GM19238 (cell line): Measurements from ENCODE around the gene SHISAL1.
"Not testable (repeated sequence)": the region's sequence is repeated elsewhere in the genome, so short reads cannot be mapped to it uniquely, and the experiment has no call there.

Experiments
- DNase-seq: peaks from one replicate; pipeline ENCODE4 v3.0.0; 2011; ENCODE audit warnings: low spot score; ENCODE audit not compliant: insufficient read length

SHISAL1 gene

GRCh38 chr22:44237290-44237689 is 75.5 kb downstream of the SHISAL1 start:
- DNase-seq: no peak

GRCh38 chr22:44234372-44234771 is 78.4 kb downstream of the SHISAL1 start:
- not testable (repeated sequence) for DNase-seq

GRCh38 chr22:44231233-44231632 is 81.5 kb downstream of the SHISAL1 start:
- DNase-seq: no peak

GRCh38 chr22:44229809-44230208 is 82.9 kb downstream of the SHISAL1 start:
- DNase-seq: no peak

- no peak for DNase-seq
Measured at GRCh38 chr22:44229331-44229730, 83.4 kb downstream of the SHISAL1 start.

GRCh38 chr22:44225812-44226211 is 86.9 kb downstream of the SHISAL1 start:
- DNase-seq: no peak

- no peak for DNase-seq
Measured at GRCh38 chr22:44225091-44225689, 87.6 kb downstream of the SHISAL1 start.

- DNase-seq: no peak
Measured at GRCh38 chr22:44224166-44224565, 88.6 kb downstream of the SHISAL1 start.

GRCh38 chr22:44221710-44222475 is 90.9 kb downstream of the SHISAL1 start:
- DNase-seq: no peak

GRCh38 chr22:44220727-44221680 is 91.7 kb downstream of the SHISAL1 start:
- no peak for DNase-seq

GRCh38 chr22:44219101-44219870 is 93.5 kb downstream of the SHISAL1 start:
- no peak for DNase-seq

- no peak for DNase-seq
Measured at GRCh38 chr22:44218071-44218470, 94.7 kb downstream of the SHISAL1 start.

GRCh38 chr22:44217346-44217745 is 95.4 kb downstream of the SHISAL1 start:
- no peak for DNase-seq

- no peak for DNase-seq
Measured at GRCh38 chr22:44215287-44215686, 97.5 kb downstream of the SHISAL1 start.

- no peak for DNase-seq
Measured at GRCh38 chr22:44214764-44215163, 98.0 kb downstream of the SHISAL1 start.

- DNase-seq: no peak
Measured at GRCh38 chr22:44214187-44214586, 98.6 kb downstream of the SHISAL1 start.

GRCh38 chr22:44213489-44214043 is 99.2 kb downstream of the SHISAL1 start:
- no peak for DNase-seq

- DNase-seq: no peak
Measured at GRCh38 chr22:44212936-44213335, 99.8 kb downstream of the SHISAL1 start.

GRCh38 chr22:44211946-44212930 is 100.5 kb downstream of the SHISAL1 start:
- DNase-seq: no peak
